Measurements from ENCODE around the gene IMMP2L. TPM values are rescaled to one million over a fixed set of nuclear protein-coding genes. Genes with fewer than 3 reads are reported as not detected.

Gene IMMP2L
- total and polyA plus RNA-seq, 8 donors: 2.5 to 40.8 (median 20.0) TPM; not detected in 1

DNA sequence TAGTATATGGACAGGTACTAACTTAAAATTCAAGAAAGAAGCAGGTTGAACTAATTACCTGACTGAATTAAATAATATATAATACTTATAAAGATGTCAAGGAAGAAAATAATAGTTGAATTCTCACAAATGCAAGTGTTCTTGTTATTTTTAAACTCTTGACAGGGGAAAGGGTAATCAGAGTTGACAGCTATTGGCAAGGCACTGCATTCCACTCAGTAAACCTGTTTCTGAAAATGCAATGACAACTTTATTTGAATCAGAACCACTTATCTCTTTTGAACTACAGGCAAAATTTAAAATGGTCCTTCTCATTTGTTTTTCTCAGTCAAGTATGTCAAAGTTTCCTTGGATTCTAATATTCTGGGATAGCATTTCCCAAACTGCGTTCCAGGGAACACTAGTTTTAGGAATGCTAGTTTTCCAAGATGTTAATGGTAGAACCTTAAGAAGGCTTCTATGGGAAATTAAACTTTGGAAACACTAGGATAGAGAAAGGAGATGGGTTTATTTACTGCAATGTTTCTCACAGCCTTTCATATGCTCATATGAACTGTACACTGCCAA is 575.1 kb downstream of the IMMP2L start:
- TF ChIP-seq POLR2A (IDR thresholded peaks at IDR 0.05) (no peak), POLR2AphosphoS5 (IDR thresholded peaks at IDR 0.05) (no peak), EP300 (IDR thresholded peaks at IDR 0.05) (no peak)
- TF ChIP-seq, protein P1, sequence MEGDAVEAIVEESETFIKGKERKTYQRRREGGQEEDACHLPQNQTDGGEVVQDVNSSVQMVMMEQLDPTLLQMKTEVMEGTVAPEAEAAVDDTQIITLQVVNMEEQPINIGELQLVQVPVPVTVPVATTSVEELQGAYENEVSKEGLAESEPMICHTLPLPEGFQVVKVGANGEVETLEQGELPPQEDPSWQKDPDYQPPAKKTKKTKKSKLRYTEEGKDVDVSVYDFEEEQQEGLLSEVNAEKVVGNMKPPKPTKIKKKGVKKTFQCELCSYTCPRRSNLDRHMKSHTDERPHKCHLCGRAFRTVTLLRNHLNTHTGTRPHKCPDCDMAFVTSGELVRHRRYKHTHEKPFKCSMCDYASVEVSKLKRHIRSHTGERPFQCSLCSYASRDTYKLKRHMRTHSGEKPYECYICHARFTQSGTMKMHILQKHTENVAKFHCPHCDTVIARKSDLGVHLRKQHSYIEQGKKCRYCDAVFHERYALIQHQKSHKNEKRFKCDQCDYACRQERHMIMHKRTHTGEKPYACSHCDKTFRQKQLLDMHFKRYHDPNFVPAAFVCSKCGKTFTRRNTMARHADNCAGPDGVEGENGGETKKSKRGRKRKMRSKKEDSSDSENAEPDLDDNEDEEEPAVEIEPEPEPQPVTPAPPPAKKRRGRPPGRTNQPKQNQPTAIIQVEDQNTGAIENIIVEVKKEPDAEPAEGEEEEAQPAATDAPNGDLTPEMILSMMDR (IDR thresholded peaks at IDR 0.05): no peak
- Histone ChIP-seq H3K4me3 (no peak overlapping the region), H3K36me3 (no peaks in the 10 kb centered on the region), H3K9me3 (no peaks in the 10 kb centered on the region), H3K27me3 (no peaks in the 10 kb centered on the region), H3K27ac (no peak overlapping the region), H3K4me1 (no peaks in the 10 kb centered on the region)
- no peak for DNase-seq
- intact Hi-C loops (cut with DNase I; ENCODE audit: low total_unique reads): no loop called here
- 92 to 100% (median 100%) methylated on average over 1 of the region's 1 CpG for WGBS, 5 donors

DNA sequence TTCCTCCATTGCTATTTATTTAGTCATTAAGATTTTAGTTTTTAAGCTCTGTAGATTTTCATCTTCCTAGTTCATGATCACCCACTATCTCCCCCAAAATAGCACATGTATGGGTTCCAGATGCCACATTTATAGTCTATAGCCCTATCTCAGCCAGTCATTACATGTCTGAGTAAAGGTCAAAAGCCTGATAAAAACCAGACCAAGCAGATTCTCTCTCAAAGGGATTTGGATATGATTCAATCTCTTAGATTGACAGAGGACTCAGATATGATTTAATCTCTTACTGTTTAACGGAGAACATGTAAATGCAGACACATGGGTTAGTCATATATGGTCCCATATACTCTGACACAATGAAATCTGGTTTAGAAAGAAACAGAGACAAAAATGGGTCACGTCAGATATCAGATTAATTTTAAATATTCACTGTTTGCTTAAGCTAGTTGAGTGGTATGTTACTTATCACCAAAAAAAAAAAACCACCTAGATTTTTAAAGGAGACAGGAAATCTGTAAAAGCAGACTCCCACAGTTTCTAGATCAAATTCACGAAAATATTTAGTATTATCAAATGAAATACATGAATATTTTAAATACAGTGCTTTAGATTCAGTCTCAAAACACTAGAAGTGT is 578.4 kb downstream of the IMMP2L start:
- intact Hi-C loops (cut with DNase I; ENCODE audit: low total_unique reads): no loop called here
- no peak overlapping the region for H3K27ac ChIP-seq
- H3K9me3 ChIP-seq: no peaks in the 10 kb centered on the region
- DNase-seq: no peak
- no peaks in the 10 kb centered on the region for H3K27me3 ChIP-seq
- H3K36me3 ChIP-seq: no peaks in the 10 kb centered on the region
- WGBS, 5 donors: 41 to 66% (median 58%) methylated on average over 3 of the region's 3 CpGs
- TF ChIP-seq, protein P1 (IDR thresholded peaks at IDR 0.05): no peak
- TF ChIP-seq EP300 (IDR thresholded peaks at IDR 0.05) (no peak), POLR2AphosphoS5 (IDR thresholded peaks at IDR 0.05) (no peak), POLR2A (IDR thresholded peaks at IDR 0.05) (no peak)
- no peaks in the 10 kb centered on the region for H3K4me1 ChIP-seq
- no peak overlapping the region for H3K4me3 ChIP-seq

DNA sequence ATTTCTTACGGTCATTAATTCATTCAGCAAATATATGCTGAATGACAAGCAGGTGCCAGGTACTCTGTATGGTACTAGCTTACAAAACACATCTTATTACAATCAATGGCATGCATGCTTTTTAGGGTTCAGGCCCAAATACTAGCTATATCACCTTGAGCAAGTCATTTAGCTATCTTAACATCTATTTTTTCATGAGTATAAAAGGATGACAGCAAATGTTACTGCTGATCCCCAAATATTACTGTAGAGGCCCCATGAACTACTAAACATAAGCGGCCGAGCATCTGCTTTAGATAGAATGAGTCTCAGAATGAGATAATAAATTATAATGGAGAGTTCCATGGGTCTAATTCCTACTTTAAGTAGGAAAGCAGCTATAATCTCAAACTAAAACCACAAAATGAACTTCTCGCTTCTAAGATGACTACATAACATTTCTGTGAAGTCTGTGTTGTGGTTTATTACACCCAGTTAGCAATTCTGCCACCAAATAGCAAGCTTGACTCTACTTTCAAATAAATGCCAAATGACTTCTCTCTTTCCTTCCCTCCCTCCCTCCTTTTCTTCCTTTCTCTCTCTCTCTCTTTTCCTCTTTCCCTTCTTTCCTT is 585.1 kb downstream of the IMMP2L start:
- WGBS, 5 donors: 87 to 99% (median 95%) methylated on average over 4 of the region's 4 CpGs
- Histone ChIP-seq H3K27ac (no peak overlapping the region), H3K9me3 (no peaks in the 10 kb centered on the region), H3K36me3 (no peaks in the 10 kb centered on the region), H3K4me1 (no peaks in the 10 kb centered on the region), H3K27me3 (no peaks in the 10 kb centered on the region), H3K4me3 (no peak overlapping the region)
- no peak for DNase-seq
- intact Hi-C loops (cut with DNase I; ENCODE audit: low total_unique reads): no loop called here
- TF ChIP-seq, protein P1 (IDR thresholded peaks at IDR 0.05): no peak
- TF ChIP-seq POLR2A (IDR thresholded peaks at IDR 0.05): no peak
- TF ChIP-seq EP300 (IDR thresholded peaks at IDR 0.05): no peak
- no peak for TF ChIP-seq POLR2AphosphoS5 (IDR thresholded peaks at IDR 0.05)

DNA sequence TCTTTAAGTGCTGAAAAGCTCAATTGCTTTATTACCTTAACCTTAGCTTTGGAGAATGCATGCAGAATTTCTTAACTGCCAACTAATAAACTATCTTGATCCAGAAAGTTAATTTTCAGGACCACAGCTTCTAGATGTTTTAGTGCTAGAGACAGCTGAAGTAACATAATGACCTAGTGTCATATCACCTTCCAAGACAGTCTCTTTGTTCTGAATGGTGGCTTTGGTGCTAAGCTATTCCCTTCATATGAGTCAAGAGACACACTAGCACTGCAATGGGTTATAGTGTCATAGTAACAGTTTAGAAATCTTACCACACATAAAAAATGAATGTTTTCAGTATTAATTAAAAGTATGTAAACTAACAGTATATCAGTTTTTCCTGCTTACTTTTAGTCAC is 586.8 kb downstream of the IMMP2L start:
- intact Hi-C loops (cut with DNase I; ENCODE audit: low total_unique reads): no loop called here
- TF ChIP-seq POLR2AphosphoS5 (IDR thresholded peaks at IDR 0.05) (no peak), EP300 (IDR thresholded peaks at IDR 0.05) (no peak), POLR2A (IDR thresholded peaks at IDR 0.05) (no peak)
- TF ChIP-seq, protein P1 (IDR thresholded peaks at IDR 0.05): no peak

More for the DNA sequence above, 586.8 kb downstream of the IMMP2L start:
- Histone ChIP-seq H3K27ac (no peak overlapping the region), H3K9me3 (no peaks in the 10 kb centered on the region), H3K27me3 (no peaks in the 10 kb centered on the region), H3K4me3 (no peak overlapping the region), H3K36me3 (no peaks in the 10 kb centered on the region), H3K4me1 (no peaks in the 10 kb centered on the region)
- DNase-seq: no peak
